Activated effector memory CD4-positive, alpha-beta T cell treated with anti-CD3 and anti-CD28 coated beads, Interleukin-2, amount 50 U/mL, for 16 hours (primary cell): ENCODE data around the gene MYCBP.

ENCODE experiments used
- DNase-seq: peaks from one replicate; pipeline ENCODE4 v3.0.0-alpha.2; 2020

Gene MYCBP

DNA sequence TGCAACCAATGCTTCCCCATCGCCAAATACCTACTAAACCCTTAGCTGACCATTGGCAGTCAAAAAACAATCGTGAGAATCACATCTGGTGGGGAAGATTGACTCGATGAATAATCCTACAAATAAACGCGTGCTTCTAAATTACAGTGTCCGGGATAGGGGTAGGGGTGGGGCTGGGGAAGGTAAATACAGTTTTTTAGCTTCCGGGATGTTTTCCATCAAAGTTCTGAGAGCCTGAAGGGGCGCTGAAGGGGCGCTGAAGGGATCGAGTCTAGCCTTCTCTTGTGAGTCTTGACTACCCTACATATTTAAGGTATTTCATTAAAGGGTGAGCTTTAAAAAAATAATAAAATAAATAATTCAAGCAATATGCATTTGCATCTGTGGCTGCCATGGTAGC, 54.1 kb downstream of the MYCBP start:
- DNase-seq: no peak

DNA sequence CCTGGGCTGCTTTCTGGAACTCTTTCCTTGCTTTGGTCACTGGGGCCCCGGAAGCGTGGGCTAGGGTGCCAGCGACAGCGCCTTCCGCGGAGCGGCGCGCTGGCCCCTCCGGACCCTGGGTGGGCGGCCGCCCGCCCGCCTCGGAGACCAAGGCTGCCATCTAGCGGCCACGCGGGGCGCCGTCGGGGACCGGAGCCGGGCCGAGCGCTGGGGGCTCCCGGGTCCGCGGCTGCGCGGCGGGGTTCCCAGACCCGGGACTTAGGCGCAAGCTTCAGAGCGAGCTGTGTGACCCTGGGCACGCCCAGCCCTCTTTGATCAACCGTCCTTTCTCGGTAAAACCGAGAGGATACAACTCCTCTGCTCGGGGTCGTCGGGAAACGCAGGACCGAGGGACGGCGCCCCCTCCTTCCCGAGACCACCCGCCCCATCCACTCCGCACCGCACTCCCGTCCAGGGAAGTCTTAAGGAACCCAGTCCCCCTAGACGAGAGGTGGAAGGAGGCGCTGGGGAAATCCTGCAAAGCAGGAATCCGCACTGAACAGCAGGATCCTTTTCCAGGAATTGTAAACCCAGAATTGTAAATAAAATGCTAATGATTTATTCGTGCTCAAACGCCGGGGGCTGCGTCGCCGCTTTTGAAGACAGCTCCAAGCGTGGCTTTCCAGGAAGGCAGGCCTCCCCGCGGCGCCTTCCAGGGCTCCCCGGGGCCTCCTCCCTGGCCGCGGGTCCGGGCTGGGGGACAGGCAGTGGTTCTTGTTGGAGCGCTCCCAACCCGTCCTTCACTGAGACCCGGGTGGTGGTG, 54.8 kb downstream of the MYCBP start:
- peak; percentile 82 for DNase-seq

- no peak for DNase-seq
These were observed 55.6 kb downstream of the MYCBP start for GRCh38 chr1:38817267-38818174.

DNA sequence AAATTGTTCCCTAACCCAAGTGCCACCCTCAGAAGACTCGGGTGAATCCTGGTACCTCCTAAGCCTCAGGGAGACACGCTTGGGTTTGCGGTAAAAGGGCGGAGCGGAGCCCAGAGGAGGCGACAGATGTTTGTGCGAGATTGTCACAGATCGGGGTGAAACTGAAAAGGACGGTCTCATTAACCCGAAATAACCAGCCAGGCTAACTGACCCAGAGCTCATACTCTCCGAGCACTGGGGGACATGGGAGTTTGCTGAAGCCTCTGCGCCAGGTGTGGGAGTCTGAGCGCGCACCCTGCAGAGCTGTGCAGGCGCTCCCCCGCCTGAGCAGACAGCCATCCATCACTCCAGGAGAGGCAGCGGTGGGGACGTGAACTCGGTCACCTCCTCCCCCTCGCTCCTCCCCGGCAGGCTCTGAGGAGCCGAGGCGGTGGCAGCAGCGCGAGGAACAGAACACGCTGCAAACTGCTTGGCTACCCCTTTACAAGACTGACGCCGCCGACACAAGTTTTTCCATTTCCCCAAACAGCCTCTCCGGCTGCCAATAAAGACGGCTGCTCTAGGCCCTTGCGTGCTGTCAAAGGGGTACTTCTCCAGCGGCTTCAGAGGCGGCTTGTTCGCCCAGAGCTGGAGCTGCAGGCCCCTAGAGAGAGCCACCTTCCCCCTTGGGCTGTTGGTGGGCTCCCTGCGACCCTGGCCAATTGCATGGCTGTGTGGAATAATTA, 57.1 kb downstream of the MYCBP start:
- no peak for DNase-seq

GRCh38 chr1:38814984-38815464, 58.1 kb downstream of the MYCBP start:
- no peak for DNase-seq

GRCh38 chr1:38814444-38814983, 58.6 kb downstream of the MYCBP start:
- no peak for DNase-seq

GRCh38 chr1:38812981-38813380, 60.2 kb downstream of the MYCBP start:
- no peak for DNase-seq
